ENCODE results near the gene TLX1.

DNA sequence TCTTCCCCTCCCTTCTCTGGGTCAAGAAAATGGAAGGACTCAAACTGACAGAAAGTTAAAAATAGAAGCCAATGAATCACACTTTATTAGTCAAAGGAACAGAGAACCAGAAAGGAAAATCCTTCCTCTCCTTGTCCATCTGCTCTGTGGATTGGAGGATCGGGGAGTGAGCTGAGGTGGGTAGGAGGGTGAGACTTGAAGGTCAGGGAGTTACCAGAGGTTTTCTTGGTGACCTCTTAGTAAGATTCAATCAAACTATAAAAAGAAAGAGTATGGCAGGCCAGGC is 12.2 kb downstream of the TLX1 start:
- TF ChIP-seq EP300 (IDR thresholded peaks at IDR 0.05; ENCODE audit: borderline replicate concordance) = no peak
- no peak for TF ChIP-seq YY1 (IDR thresholded peaks at IDR 0.05; ENCODE audit: low read depth)
- TF ChIP-seq, protein P1, sequence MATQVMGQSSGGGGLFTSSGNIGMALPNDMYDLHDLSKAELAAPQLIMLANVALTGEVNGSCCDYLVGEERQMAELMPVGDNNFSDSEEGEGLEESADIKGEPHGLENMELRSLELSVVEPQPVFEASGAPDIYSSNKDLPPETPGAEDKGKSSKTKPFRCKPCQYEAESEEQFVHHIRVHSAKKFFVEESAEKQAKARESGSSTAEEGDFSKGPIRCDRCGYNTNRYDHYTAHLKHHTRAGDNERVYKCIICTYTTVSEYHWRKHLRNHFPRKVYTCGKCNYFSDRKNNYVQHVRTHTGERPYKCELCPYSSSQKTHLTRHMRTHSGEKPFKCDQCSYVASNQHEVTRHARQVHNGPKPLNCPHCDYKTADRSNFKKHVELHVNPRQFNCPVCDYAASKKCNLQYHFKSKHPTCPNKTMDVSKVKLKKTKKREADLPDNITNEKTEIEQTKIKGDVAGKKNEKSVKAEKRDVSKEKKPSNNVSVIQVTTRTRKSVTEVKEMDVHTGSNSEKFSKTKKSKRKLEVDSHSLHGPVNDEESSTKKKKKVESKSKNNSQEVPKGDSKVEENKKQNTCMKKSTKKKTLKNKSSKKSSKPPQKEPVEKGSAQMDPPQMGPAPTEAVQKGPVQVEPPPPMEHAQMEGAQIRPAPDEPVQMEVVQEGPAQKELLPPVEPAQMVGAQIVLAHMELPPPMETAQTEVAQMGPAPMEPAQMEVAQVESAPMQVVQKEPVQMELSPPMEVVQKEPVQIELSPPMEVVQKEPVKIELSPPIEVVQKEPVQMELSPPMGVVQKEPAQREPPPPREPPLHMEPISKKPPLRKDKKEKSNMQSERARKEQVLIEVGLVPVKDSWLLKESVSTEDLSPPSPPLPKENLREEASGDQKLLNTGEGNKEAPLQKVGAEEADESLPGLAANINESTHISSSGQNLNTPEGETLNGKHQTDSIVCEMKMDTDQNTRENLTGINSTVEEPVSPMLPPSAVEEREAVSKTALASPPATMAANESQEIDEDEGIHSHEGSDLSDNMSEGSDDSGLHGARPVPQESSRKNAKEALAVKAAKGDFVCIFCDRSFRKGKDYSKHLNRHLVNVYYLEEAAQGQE (IDR thresholded peaks at IDR 0.05; ENCODE audit: low read depth) = no peak
- TF ChIP-seq NFIC (IDR thresholded peaks at IDR 0.05) = no peak
- TF ChIP-seq CREB1 (IDR thresholded peaks at IDR 0.05; ENCODE audit: low read depth) = no peak
- no peak for TF ChIP-seq RAD21 (IDR thresholded peaks at IDR 0.05; ENCODE audit: low read depth)
- TF ChIP-seq, protein P2, sequence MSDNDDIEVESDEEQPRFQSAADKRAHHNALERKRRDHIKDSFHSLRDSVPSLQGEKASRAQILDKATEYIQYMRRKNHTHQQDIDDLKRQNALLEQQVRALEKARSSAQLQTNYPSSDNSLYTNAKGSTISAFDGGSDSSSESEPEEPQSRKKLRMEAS (IDR thresholded peaks at IDR 0.05) = no peak
- no peak for TF ChIP-seq CEBPB (IDR thresholded peaks at IDR 0.05)
- TF ChIP-seq TAF1 (IDR thresholded peaks at IDR 0.05; ENCODE audit: low read depth) = no peak
- no peak for TF ChIP-seq TCF12 (IDR thresholded peaks at IDR 0.05; ENCODE audit: low read depth)
- TF ChIP-seq ZBTB7A (IDR thresholded peaks at IDR 0.05; ENCODE audit: low read depth) = no peak
- no peak for TF ChIP-seq FOXM1 (IDR thresholded peaks at IDR 0.05; ENCODE audit: borderline replicate concordance, low read depth)
- TF ChIP-seq, protein P3, sequence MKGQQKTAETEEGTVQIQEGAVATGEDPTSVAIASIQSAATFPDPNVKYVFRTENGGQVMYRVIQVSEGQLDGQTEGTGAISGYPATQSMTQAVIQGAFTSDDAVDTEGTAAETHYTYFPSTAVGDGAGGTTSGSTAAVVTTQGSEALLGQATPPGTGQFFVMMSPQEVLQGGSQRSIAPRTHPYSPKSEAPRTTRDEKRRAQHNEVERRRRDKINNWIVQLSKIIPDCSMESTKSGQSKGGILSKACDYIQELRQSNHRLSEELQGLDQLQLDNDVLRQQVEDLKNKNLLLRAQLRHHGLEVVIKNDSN (IDR thresholded peaks at IDR 0.05) = no peak

Data from Ishikawa (cell line).